Measurements from ENCODE around the gene AEBP1. TPM values are rescaled to one million over a fixed set of nuclear protein-coding genes. Genes with fewer than 3 reads are reported as not detected.

AEBP1 gene
- total RNA-seq, 1 donor from 2014 or later, result 1,349 TPM

DNA sequence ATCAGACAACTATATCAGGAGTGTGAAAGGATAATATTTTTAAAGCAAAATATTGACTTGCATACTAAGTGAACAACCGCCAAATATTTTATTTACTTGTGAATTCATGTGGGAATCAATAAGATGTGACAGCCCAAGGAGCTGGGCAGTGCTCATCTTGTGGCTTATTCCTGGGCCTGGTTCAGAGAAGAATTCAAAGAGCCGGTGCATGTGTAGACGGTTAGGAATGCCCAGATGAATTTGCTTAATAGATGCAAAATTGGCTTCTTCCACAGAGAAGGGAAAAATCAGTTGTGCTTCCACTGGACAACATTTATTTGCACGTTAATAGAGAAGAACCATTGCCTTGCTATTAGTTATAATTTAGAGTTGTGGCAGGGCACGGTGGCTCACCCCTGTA is 32.6 kb downstream of the AEBP1 start:
- intact Hi-C loops (cut with DNase I), result no loop called here
- Histone ChIP-seq H3K4me1 (no peaks in the 10 kb centered on the region), H3K27me3 (no peaks in the 10 kb centered on the region), H3K27ac (no peak overlapping the region), H3K4me3 (no peak overlapping the region), H3K36me3 (no peaks in the 10 kb centered on the region), H3K9me3 (no peaks in the 10 kb centered on the region)
- TF ChIP-seq CTCF (IDR thresholded peaks at IDR 0.05), result no peak
- DNase-seq (ENCODE audit: low spot score in 2 of 2), result no peak

GRCh38 chr7:44138698-44139097 is 34.6 kb downstream of the AEBP1 start:
- no peaks in the 10 kb centered on the region for H3K4me1 ChIP-seq
- H3K9me3 ChIP-seq, result no peaks in the 10 kb centered on the region
- no peak overlapping the region for H3K27ac ChIP-seq
- H3K27me3 ChIP-seq, result no peaks in the 10 kb centered on the region
- no peak for DNase-seq (ENCODE audit: low spot score in 2 of 2)
- H3K36me3 ChIP-seq, result no peaks in the 10 kb centered on the region
- H3K4me3 ChIP-seq, result no peak overlapping the region
- TF ChIP-seq CTCF (IDR thresholded peaks at IDR 0.05), result no peak
- intact Hi-C loops (cut with DNase I), result no loop called here

GRCh38 chr7:44139311-44140010 is 35.3 kb downstream of the AEBP1 start:
- no peak for DNase-seq (ENCODE audit: low spot score in 2 of 2)
- no peaks in the 10 kb centered on the region for H3K4me1 ChIP-seq
- TF ChIP-seq CTCF (IDR thresholded peaks at IDR 0.05), result no peak
- H3K9me3 ChIP-seq, result no peaks in the 10 kb centered on the region
- H3K27me3 ChIP-seq, result no peaks in the 10 kb centered on the region
- no peak overlapping the region for H3K27ac ChIP-seq
- no peak overlapping the region for H3K4me3 ChIP-seq
- H3K36me3 ChIP-seq, result no peaks in the 10 kb centered on the region
- intact Hi-C loops (cut with DNase I), result no loop called here

DNA sequence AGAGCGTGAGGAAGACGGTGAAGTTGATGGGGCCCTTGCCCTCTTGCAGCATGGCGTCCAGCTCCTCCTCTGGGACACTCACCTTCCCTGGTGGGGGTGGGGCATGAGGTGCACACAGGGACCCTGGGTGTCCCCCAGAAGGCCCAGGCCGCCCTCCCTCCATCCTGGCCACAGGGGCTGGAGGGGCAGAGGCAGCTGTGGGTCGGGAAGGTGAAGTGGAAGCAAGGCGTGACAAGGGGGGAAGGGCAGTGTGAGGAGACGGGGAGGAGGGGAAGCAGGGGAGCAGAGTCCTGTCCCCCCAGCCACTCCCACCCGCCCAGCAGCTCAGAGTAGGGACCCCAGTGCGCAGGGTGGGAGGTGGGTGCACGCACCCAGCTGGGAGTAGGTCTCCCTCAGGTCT is 36.2 kb downstream of the AEBP1 start:
- no peak overlapping the region for H3K27ac ChIP-seq
- DNase-seq (ENCODE audit: low spot score in 2 of 2), result no peak
- H3K4me3 ChIP-seq, result no peak overlapping the region
- TF ChIP-seq CTCF (IDR thresholded peaks at IDR 0.05), result no peak
- no peaks in the 10 kb centered on the region for H3K27me3 ChIP-seq
- intact Hi-C loops (cut with DNase I), result no loop called here
- H3K9me3 ChIP-seq, result no peaks in the 10 kb centered on the region
- no peaks in the 10 kb centered on the region for H3K36me3 ChIP-seq
- peaks cover 0 to 3% of the 10 kb centered on the region in 2 donors for H3K4me1 ChIP-seq

GRCh38 chr7:44141221-44141850 is 37.2 kb downstream of the AEBP1 start, which contains the start of gene MYL7:
Gene MYL7 (minus strand): TSS chr7:44141332. CDS start chr7:44141305, 27 bp downstream.
- TF ChIP-seq CTCF (IDR thresholded peaks at IDR 0.05), result no peak
- no peak for DNase-seq (ENCODE audit: low spot score in 2 of 2)
- H3K4me3 ChIP-seq, result no peak within 1 kb of the TSS
- peaks cover 0 to 8% of the 10 kb centered on the region in 2 donors for H3K4me1 ChIP-seq
- no peaks in the 10 kb centered on the region for H3K36me3 ChIP-seq
- no peak within 1 kb of the TSS for H3K27ac ChIP-seq
- intact Hi-C loops (cut with DNase I), result no loop called here
- no peaks in the 10 kb centered on the region for H3K27me3 ChIP-seq
- H3K9me3 ChIP-seq, result no peaks in the 10 kb centered on the region

Measured in ascending aorta (tissue), 2 donors.